Activated CD8-positive, alpha-beta memory T cell treated with anti-CD3 and anti-CD28 coated beads for 36 hours (primary cell): ENCODE results near the gene GRB14. TPM values are rescaled to one million over a fixed set of nuclear protein-coding genes. Genes with fewer than 3 reads are reported as not detected.

ENCODE experiments used
- total RNA-seq, 2 experiments: library from RNA; stranded (reverse); gene quantifications; one replicate each; pipeline ENCODE4 v1.2.3, GENCODE V29; 2021

GRB14 gene
- total RNA-seq, 2 experiments from 2014 or later: not detected

Other genes starting within 250 kb of the GRB14 start
- not detected for gene COBLL1, start 220.3 kb upstream of the GRB14 start, total RNA-seq